ENCODE measurements around the gene NPSR1.

Gene NPSR1

DNA sequence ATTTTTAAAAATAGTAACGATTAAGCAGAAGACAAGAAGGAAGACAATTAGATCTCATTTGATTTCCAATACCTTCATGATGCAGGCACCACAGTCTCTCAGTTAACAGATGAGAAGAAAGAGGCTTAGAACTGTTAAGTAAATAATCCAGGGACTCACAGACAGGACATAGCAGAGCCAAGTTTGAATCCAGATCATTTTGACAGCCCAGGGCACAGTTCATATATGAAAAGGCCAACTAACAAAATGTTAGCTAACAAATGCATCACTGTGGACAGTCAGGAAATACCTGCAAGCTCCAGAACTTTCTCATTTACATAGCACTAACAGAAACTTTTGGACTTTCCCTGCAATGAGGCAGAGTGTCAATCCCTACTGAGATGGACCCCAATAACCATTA is 4.2 kb upstream of the NPSR1 start:
- no peak overlapping the region for H3K4me3 ChIP-seq (ENCODE audit: low read depth, low read length)
- DNase-seq (ENCODE audit: low read depth): no peak
- TF ChIP-seq, protein P1, sequence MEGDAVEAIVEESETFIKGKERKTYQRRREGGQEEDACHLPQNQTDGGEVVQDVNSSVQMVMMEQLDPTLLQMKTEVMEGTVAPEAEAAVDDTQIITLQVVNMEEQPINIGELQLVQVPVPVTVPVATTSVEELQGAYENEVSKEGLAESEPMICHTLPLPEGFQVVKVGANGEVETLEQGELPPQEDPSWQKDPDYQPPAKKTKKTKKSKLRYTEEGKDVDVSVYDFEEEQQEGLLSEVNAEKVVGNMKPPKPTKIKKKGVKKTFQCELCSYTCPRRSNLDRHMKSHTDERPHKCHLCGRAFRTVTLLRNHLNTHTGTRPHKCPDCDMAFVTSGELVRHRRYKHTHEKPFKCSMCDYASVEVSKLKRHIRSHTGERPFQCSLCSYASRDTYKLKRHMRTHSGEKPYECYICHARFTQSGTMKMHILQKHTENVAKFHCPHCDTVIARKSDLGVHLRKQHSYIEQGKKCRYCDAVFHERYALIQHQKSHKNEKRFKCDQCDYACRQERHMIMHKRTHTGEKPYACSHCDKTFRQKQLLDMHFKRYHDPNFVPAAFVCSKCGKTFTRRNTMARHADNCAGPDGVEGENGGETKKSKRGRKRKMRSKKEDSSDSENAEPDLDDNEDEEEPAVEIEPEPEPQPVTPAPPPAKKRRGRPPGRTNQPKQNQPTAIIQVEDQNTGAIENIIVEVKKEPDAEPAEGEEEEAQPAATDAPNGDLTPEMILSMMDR (IDR thresholded peaks at IDR 0.05; ENCODE audit: insufficient read depth, low read depth, low read length, missing control alignments): no peak

DNA sequence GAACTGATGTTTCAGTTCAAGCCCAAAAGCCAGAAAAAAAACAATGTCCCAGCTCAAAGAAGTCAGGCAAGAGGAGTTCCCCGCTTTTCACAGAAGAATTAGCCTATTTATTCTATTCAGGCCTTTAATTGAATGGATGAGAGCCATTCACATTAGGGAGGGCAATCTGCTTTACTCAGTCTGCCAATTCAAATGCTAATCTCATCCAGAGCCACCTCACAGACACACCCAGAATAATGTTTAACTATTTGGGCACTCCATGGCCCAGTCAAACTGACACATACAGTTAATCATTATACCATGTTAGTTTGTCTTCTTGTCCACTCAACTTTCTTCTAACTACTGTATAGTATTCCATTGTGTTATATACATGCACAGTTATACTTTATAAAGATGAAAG is 2.6 kb upstream of the NPSR1 start:
- DNase-seq (ENCODE audit: low read depth): no peak

DNA sequence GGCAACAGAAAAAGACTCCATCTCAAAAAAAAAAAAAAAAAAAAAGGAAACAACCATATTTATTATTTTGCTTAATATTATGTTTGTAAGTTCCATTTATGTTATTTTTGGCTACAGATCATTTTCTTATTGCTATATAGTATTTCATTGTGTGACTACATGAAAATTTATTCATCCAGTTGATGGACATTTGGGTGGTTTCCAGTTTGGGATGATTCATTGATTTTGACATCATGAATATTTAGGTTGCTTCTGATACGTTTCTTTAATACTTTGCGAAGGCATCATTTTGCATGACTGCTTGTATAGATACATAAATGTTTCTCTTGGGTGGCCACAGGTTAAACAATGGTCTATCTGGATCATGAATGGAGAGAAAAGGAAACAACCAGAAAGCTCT is 2.0 kb upstream of the NPSR1 start:
- DNase-seq (ENCODE audit: low read depth): no peak
- no peak overlapping the region for H3K4me3 ChIP-seq (ENCODE audit: low read depth, low read length)
- TF ChIP-seq, protein P1 (IDR thresholded peaks at IDR 0.05; ENCODE audit: insufficient read depth, low read depth, low read length, missing control alignments): no peak

More for the DNA sequence above, 2.6 kb upstream of the NPSR1 start:
- TF ChIP-seq, protein P1 (IDR thresholded peaks at IDR 0.05; ENCODE audit: insufficient read depth, low read depth, low read length, missing control alignments): no peak
- H3K4me3 ChIP-seq (ENCODE audit: low read depth, low read length): no peak overlapping the region

DNA sequence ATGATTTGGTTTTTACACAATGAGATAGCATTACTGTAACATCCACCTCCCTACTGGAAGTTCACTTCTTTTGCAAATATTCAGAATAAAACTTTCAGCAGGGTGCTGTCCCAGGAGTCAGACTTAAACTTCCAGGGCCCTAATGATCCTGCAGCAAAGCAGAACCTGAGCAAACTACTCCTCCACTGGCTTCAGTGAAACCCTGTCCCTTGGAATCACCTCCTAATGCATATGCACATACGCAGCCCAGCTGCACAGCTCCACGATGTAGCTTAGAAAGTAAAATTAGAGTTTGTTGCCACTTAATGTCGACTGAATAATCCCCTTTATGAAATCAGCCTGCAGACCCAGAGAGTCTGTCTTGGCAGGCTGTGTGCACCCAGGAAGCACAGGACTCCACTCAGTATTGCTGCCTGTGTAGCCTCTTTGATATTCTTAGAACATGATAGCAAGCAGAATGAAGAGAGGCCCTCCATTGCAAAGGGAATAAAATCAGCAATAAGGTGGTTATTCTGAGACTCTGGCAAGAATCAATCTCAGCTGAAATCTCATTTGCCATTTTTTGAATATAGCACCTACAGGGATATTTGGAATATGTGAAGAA is 1.6 kb downstream of the NPSR1 start:
- TF ChIP-seq, protein P1 (IDR thresholded peaks at IDR 0.05; ENCODE audit: insufficient read depth, low read depth, low read length, missing control alignments): no peak
- H3K4me3 ChIP-seq (ENCODE audit: low read depth, low read length): no peak overlapping the region
- DNase-seq (ENCODE audit: low read depth): no peak

DNA sequence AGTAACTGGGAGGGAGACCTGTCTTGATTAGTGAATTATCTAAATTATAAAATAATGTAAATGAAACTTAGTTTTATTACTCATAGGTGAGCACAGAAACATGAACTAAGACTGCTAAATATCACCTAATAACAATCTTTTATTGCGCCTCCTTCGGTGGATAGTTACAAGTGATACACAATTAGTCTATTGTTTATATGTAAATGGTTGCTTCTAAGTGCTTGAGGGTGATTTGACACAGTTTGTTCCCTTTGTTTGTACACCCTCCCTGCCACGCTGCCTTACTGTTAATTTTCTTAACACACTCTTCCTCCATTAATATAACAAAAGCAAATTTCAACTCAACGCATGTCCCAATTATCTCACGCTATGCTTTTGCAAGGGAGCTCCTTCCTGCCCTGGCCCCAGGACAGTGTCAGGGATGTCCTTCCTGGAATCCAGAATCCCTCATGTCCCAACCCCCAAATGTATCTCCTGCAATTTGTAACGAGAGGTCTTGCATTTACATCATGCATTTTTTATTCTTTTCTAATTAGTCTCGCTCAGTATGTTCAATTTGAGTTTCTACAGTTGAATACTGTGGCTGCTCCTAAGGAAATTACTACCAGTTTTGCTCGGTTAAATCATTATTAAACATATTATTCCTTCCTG is 4.2 kb downstream of the NPSR1 start:
- TF ChIP-seq, protein P1 (IDR thresholded peaks at IDR 0.05; ENCODE audit: insufficient read depth, low read depth, low read length, missing control alignments): no peak
- DNase-seq (ENCODE audit: low read depth): no peak
- H3K4me3 ChIP-seq (ENCODE audit: low read depth, low read length): no peak overlapping the region

DNA sequence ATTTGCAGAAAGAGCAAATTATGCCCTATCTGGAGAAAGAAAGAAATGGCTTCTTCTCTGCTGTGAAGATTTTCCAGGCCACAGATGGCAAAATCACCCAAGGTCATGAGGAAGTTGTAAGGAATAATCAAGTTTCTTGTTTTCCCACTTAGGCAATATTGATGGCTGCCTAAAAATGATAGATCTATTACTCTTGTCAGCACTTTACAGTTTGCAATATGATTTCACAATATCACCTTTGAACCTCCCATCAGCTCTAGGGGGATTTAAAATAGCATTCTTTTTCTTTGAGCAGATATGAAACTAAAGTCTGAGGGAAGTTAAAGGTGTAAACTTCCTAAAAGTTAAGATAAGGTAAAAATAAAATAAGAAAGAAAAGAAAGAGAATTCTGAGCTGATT is 6.7 kb downstream of the NPSR1 start:
- DNase-seq (ENCODE audit: low read depth): no peak
- TF ChIP-seq, protein P1 (IDR thresholded peaks at IDR 0.05; ENCODE audit: insufficient read depth, low read depth, low read length, missing control alignments): no peak
- H3K4me3 ChIP-seq (ENCODE audit: low read depth, low read length): no peak overlapping the region

DNA sequence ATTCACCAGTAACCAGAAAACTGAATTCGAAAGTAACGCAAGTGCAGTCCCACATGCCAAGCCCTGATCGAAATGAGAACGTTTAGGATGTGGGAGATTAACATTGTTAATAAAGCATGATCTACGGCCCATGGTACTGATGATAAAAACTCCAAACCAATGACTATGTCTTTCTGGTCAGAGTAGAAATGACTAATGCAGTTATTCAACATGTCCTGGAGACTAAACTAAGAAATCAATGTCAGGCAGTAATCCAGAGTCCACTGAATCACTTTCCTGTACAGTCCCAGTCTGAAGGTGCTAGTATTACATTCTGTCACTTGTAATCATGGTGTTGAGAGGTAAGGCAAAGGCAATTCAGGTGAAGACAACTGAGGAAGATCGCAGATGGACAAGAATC is 14.4 kb downstream of the NPSR1 start:
- TF ChIP-seq, protein P1 (IDR thresholded peaks at IDR 0.05; ENCODE audit: insufficient read depth, low read depth, low read length, missing control alignments): no peak
- no peak overlapping the region for H3K4me3 ChIP-seq (ENCODE audit: low read depth, low read length)
- no peak for DNase-seq (ENCODE audit: low read depth)

Data from GM12865 (cell line).